H9 (cell line): ENCODE measurements around the gene IRS4. TPM values are rescaled to one million over a fixed set of nuclear protein-coding genes. Genes with fewer than 3 reads are reported as not detected.

Source experiments
- DNase-seq: peaks from one replicate; pipeline ENCODE4 v3.0.0-alpha.2; 2017
- H2AFZ ChIP-seq: one replicate; pipeline ENCODE4 v1.6.1; 2013; ENCODE audit warnings: mild to moderate bottlenecking, low read length, control low read depth, moderate library complexity
- H2AK5ac ChIP-seq: 2 replicates; pipeline ENCODE4 v1.6.1; 2013; ENCODE audit warnings: low read length, control low read depth, mixed read lengths; ENCODE audit not compliant: insufficient read length
- H2BK120ac ChIP-seq: one replicate; pipeline ENCODE4 v1.6.1; 2013; ENCODE audit warnings: low read depth, mild to moderate bottlenecking, low read length, control low read depth, inconsistent platforms; ENCODE audit not compliant: poor library complexity, severe bottlenecking
- H2BK12ac ChIP-seq: 2 replicates; pipeline ENCODE4 v1.6.1; 2013; ENCODE audit warnings: low read length, control low read depth, mixed read lengths, low read depth; ENCODE audit not compliant: insufficient read length
- H2BK15ac ChIP-seq: 2 replicates; pipeline ENCODE4 v1.6.1; 2013; ENCODE audit warnings: low read depth, low read length, control low read depth
- H2BK20ac ChIP-seq: one replicate; pipeline ENCODE4 v1.6.1; 2013; ENCODE audit warnings: low read depth, mild to moderate bottlenecking, low read length, control low read depth, inconsistent platforms; ENCODE audit not compliant: poor library complexity, severe bottlenecking
- H2BK5ac ChIP-seq: 2 replicates; pipeline ENCODE4 v1.6.1; 2013; ENCODE audit warnings: low read length, control low read depth, mixed read lengths; ENCODE audit not compliant: insufficient read length
- H3K14ac ChIP-seq: 2 replicates; pipeline ENCODE4 v1.6.1; 2013; ENCODE audit warnings: low read length, control low read depth; ENCODE audit not compliant: insufficient read depth
- H3K18ac ChIP-seq: 2 replicates; pipeline ENCODE4 v1.6.1; 2013; ENCODE audit warnings: low read depth, mild to moderate bottlenecking, mixed read lengths, low read length, control low read depth; ENCODE audit not compliant: insufficient read length
- H3K23ac ChIP-seq: 2 replicates; pipeline ENCODE4 v1.6.1; 2013; ENCODE audit warnings: low read length, control low read depth, mixed read lengths, low read depth; ENCODE audit not compliant: insufficient read length
- H3K23me2 ChIP-seq: 2 replicates; pipeline ENCODE4 v1.6.1; 2013; ENCODE audit warnings: low read depth, mild to moderate bottlenecking, mixed read lengths, low read length, control low read depth; ENCODE audit not compliant: insufficient read length, poor library complexity, severe bottlenecking
- H3K27ac ChIP-seq: 2 replicates; pipeline ENCODE4 v1.5.1; 2013; ENCODE audit warnings: low read length, control low read depth, mixed read lengths, low read depth; ENCODE audit not compliant: insufficient read length
- H3K27me3 ChIP-seq: 2 replicates; pipeline ENCODE4 v1.6.1; 2013; ENCODE audit warnings: low read length, control low read depth, inconsistent platforms; ENCODE audit not compliant: insufficient read depth
- H3K4ac ChIP-seq: 2 replicates; pipeline ENCODE4 v1.6.1; 2013; ENCODE audit warnings: low read depth, mild to moderate bottlenecking, control low read depth, inconsistent platforms, low read length, moderate library complexity
- H3K4me1 ChIP-seq: 2 replicates; pipeline ENCODE4 v1.6.1; 2013; ENCODE audit warnings: low read length, control low read depth, inconsistent platforms; ENCODE audit not compliant: insufficient read depth
- H3K4me2 ChIP-seq: 2 replicates; pipeline ENCODE4 v1.6.1; 2013; ENCODE audit warnings: low read length, control low read depth, mixed read lengths; ENCODE audit not compliant: insufficient read length, insufficient read depth
- H3K56ac ChIP-seq: 2 replicates; pipeline ENCODE4 v1.6.1; 2013; ENCODE audit warnings: low read depth, mild to moderate bottlenecking, mixed read lengths, low read length, control low read depth; ENCODE audit not compliant: insufficient read length
- H3K79me1 ChIP-seq: 2 replicates; pipeline ENCODE4 v1.6.1; 2013; ENCODE audit warnings: low read depth, mild to moderate bottlenecking, moderate library complexity, low read length, control low read depth, inconsistent platforms; ENCODE audit not compliant: insufficient read depth, poor library complexity, severe bottlenecking
- H3K79me2 ChIP-seq: 2 replicates; pipeline ENCODE4 v1.6.1; 2013; ENCODE audit warnings: low read length, control low read depth, inconsistent platforms; ENCODE audit not compliant: insufficient read depth
- H3K9ac ChIP-seq: 2 replicates; pipeline ENCODE4 v1.6.1; 2013; ENCODE audit warnings: low read length, control low read depth, mixed read lengths; ENCODE audit not compliant: insufficient read length; ENCODE audit errors: extremely low read depth
- H3K9me3 ChIP-seq: one replicate; pipeline ENCODE4 v1.6.1; 2013; ENCODE audit warnings: low read depth, low read length, inconsistent platforms; ENCODE audit not compliant: control insufficient read depth
- H3T11ph ChIP-seq: one replicate; pipeline ENCODE4 v1.6.1; 2013; ENCODE audit warnings: mild to moderate bottlenecking, low read length, control low read depth, inconsistent platforms
- H4K20me1 ChIP-seq: one replicate; pipeline ENCODE4 v1.6.1; 2013; ENCODE audit not compliant: control insufficient read depth, insufficient read length, insufficient read depth
- H4K5ac ChIP-seq: 2 replicates; pipeline ENCODE4 v1.6.1; 2013; ENCODE audit warnings: low read depth, mild to moderate bottlenecking, mixed read lengths, low read length, control low read depth; ENCODE audit not compliant: insufficient read length
- H4K8ac ChIP-seq: replicated peaks from 2 replicates; pipeline ENCODE4 v1.6.1; 2013; ENCODE audit warnings: low read length, control low read depth, mixed read lengths, low read depth; ENCODE audit not compliant: insufficient read length
- H4K91ac ChIP-seq: 2 replicates; pipeline ENCODE4 v1.6.1; 2013; ENCODE audit warnings: low read depth, mild to moderate bottlenecking, moderate library complexity, mixed read lengths, low read length, control low read depth; ENCODE audit not compliant: insufficient read length
- H3K27ac Mint-ChIP-seq, 3 experiments: 2 replicates in 2 of 3; 3 replicates in 1 of 3; pipeline ENCODE4 v1.8.0; 2020 to 2021; ENCODE audit warnings: mixed read lengths in 3 of 3, mild to moderate bottlenecking in 1 of 3, moderate library complexity in 1 of 3
- H3K27me3 Mint-ChIP-seq: 2 replicates; pipeline ENCODE4 v1.8.0; 2021; ENCODE audit warnings: low read depth, mild to moderate bottlenecking, moderate library complexity, mixed read lengths
- H3K36me3 Mint-ChIP-seq, 3 experiments: 2 replicates in 2 of 3; 3 replicates in 1 of 3; pipeline ENCODE4 v1.8.0; 2020 to 2021; ENCODE audit warnings: low read depth in 3 of 3, mixed read lengths in 3 of 3; ENCODE audit not compliant: insufficient read depth in 1 of 3
- H3K4me1 Mint-ChIP-seq, 2 experiments: 2 replicates each; pipeline ENCODE4 v1.8.0; 2020; ENCODE audit warnings: mixed read lengths in 2 of 2
- H3K4me3 Mint-ChIP-seq, 2 experiments: 2 replicates in 1 of 2; 3 replicates in 1 of 2; pipeline ENCODE4 v1.8.0; 2020 to 2021; ENCODE audit warnings: mild to moderate bottlenecking in 2 of 2, mixed read lengths in 2 of 2, moderate library complexity in 1 of 2
- H3K9me3 Mint-ChIP-seq, 2 experiments: 2 replicates in 1 of 2; 3 replicates in 1 of 2; pipeline ENCODE4 v1.8.0; 2020; ENCODE audit warnings: mild to moderate bottlenecking in 2 of 2, mixed read lengths in 2 of 2, moderate library complexity in 1 of 2
- WGBS: extraction: QIAGEN DNeasy Blood & Tissue Kit; methylation state at CpG from one replicate; pipeline ENCODE4 v1.1.7; 2013; ENCODE audit warnings: missing lambda C conversion rate, low lambda C conversion rate, mixed read lengths; ENCODE audit not compliant: insufficient read length; ENCODE audit errors: extremely low coverage; 5-methylcytosine and 5-hydroxymethylcytosine counted together
- total RNA-seq: library from RNA; stranded (reverse); gene quantifications from 2 replicates; pipeline ENCODE4 v1.2.1, GENCODE V29; 2021
- TF ChIP-seq, protein P1 (sequence below): fragments of 200-600 bp; sonication (generic); conservative IDR thresholded peaks from 3 replicates; pipeline ENCODE4 v1.8.0; 2021; ENCODE audit warnings: antibody characterized with exemption, mild to moderate bottlenecking

The IRS4 gene
- total RNA-seq, 1 experiment from 2014 or later: 8.2 TPM

DNA sequence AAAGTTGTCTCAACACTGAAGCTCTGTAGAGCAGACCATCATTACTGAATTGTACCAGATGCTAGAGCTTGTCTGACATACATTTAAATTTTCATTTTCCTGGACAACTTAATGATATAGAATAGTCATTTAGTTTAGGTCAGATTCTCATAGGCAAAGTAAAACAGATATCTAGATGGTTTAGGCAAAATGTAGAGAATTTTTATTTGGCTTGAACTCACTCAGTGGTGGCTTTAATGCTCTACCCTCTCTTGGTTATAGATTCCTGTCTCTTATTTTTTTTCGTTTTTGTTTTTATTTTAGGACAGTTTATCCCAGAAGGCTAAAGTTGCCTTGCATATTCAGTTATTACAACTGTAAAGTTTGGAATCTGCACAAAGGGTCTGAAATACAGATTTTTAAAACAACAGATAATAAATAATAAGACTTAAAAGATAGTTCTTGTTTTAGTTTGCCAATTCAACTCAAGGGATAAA lies 4.0 kb upstream of the IRS4 start:
- H2AK5ac ChIP-seq: no peak overlapping the region
- H3K56ac ChIP-seq: no peak overlapping the region
- H3K79me1 ChIP-seq: no peaks in the 10 kb centered on the region
- Mint-ChIP-seq H3K27me3 (peaks cover 8% of the 10 kb centered on the region), H3K36me3 (no peaks in the 10 kb centered on the region), H3K4me3 (no peak overlapping the region), H3K27ac (no peak overlapping the region), H3K4me1 (peaks cover 7% of the 10 kb centered on the region in 2 experiments), H3K9me3 (peaks cover under 1 to 3% of the 10 kb centered on the region in 2 experiments; a peak in 2 of 5 replicates)
- no peak overlapping the region for H4K5ac ChIP-seq
- TF ChIP-seq, protein P1, sequence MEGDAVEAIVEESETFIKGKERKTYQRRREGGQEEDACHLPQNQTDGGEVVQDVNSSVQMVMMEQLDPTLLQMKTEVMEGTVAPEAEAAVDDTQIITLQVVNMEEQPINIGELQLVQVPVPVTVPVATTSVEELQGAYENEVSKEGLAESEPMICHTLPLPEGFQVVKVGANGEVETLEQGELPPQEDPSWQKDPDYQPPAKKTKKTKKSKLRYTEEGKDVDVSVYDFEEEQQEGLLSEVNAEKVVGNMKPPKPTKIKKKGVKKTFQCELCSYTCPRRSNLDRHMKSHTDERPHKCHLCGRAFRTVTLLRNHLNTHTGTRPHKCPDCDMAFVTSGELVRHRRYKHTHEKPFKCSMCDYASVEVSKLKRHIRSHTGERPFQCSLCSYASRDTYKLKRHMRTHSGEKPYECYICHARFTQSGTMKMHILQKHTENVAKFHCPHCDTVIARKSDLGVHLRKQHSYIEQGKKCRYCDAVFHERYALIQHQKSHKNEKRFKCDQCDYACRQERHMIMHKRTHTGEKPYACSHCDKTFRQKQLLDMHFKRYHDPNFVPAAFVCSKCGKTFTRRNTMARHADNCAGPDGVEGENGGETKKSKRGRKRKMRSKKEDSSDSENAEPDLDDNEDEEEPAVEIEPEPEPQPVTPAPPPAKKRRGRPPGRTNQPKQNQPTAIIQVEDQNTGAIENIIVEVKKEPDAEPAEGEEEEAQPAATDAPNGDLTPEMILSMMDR: no peak
- H2BK20ac ChIP-seq: no peak overlapping the region
- H3K27ac ChIP-seq: no peak overlapping the region
- no peak overlapping the region for H2AFZ ChIP-seq
- no peak overlapping the region for H4K91ac ChIP-seq
- no peak overlapping the region for H3K9ac ChIP-seq
- H3K23me2 ChIP-seq: peaks cover 16% of the 10 kb centered on the region
- H3K9me3 ChIP-seq: no peaks in the 10 kb centered on the region
- H3K27me3 ChIP-seq: no peaks in the 10 kb centered on the region; the same call in 1 of the 2 replicates
- no peak overlapping the region for H3K18ac ChIP-seq
- H2BK15ac ChIP-seq: no peak overlapping the region
- H2BK12ac ChIP-seq: no peak overlapping the region
- no peaks in the 10 kb centered on the region for H4K20me1 ChIP-seq
- H2BK5ac ChIP-seq: no peak overlapping the region
- H3K23ac ChIP-seq: no peak overlapping the region
- H3K14ac ChIP-seq: no peak overlapping the region
- no CpG with 5 or more reads among the region's 1 CpG for WGBS
- no peak overlapping the region for H3K4ac ChIP-seq
- no peak overlapping the region for H4K8ac ChIP-seq
- no peak overlapping the region for H3K4me2 ChIP-seq
- no peaks in the 10 kb centered on the region for H3K4me1 ChIP-seq
- no peak overlapping the region for H2BK120ac ChIP-seq
- DNase-seq: no peak
- H3T11ph ChIP-seq: no peak overlapping the region
- no peaks in the 10 kb centered on the region for H3K79me2 ChIP-seq
